GM19035 (cell line): ENCODE measurements around the gene PARD3.

Source experiments
- ATAC-seq: cut with Tn5 transposase; IDR thresholded peaks from one replicate; pipeline ENCODE4 v1.9.1; 2021; ENCODE audit not compliant: unreplicated experiment

Gene PARD3

DNA sequence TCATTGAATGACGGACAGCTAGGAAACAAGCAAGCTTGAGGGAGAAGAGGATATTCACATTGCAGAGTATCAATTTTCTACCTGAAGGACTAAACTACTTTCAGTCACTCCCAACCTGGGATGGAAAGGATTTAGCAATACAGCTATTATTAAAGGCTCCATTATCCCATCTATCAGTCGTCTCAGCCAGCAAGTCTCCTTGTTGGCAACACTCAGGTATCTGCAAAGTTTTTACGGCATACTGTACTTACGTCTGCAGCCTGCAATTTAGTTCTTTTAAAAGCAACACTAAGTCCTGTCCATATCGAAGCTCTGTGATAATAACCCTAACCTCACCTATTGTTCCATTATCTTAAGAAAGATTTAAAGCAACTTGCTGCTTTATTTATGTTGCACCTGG, 689.4 kb downstream of the PARD3 start:
- no peak for ATAC-seq

DNA sequence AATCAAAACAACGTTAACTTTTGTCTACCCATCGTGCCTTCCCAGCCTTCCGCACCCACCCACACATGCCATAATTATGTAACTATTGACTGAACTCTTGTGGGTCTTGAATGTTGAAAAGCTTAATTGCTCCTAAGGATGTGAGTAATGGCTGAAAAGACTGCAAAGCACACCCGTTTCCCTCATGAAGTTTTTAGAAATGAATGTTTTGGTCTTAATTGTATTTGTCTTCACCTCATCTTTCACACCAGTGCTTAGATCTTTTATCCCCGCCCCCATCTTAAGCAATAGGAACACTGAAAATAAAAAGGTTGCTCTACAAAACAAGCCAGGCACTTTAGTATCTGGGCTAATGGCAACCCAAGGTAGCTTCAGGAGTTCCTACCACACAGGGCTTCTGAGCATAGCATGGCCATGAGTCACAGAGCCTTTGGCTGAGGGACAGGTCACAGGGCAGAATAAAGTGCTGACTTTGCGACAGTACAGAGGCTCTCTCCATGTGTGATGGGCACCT, 690.5 kb downstream of the PARD3 start:
- no peak for ATAC-seq

DNA sequence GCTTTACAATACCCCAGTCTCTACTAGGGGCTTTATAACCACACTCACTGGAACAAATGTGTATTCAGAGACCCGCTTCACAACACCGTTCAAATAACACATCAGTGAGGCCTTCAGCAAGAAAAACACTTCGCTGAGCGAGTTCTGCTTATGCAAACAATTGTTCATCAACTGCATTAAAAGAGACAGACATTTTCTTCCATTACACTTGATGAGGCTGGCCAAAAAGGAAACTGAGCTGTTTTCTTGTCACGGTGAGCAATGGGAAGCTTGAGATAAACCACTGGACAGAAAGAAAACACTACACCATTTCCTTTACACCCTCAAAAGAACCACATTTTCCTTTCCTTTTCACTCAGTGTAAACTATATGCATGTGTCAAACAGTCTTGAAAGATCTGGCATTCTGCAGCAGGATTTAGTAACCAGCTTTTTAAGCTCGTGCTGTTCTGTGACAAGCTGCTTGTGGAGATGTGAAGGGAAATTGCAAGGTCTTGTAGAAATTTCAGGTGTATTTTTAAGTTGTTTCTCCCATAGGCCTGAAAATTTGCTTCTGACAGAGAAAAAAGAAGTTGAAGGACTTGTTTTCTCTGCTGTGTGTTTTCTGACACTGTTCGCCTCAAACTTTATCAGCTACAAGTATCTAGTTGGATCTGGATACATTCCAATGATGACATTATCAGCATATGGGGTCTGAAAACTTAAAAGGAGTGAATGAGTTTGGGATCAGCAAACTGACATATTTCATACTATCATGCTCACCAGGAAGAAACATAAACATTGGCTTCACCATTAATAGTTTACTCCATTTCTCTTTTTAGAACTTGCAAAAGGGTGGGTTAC, 693.1 kb downstream of the PARD3 start:
- no peak for ATAC-seq

DNA sequence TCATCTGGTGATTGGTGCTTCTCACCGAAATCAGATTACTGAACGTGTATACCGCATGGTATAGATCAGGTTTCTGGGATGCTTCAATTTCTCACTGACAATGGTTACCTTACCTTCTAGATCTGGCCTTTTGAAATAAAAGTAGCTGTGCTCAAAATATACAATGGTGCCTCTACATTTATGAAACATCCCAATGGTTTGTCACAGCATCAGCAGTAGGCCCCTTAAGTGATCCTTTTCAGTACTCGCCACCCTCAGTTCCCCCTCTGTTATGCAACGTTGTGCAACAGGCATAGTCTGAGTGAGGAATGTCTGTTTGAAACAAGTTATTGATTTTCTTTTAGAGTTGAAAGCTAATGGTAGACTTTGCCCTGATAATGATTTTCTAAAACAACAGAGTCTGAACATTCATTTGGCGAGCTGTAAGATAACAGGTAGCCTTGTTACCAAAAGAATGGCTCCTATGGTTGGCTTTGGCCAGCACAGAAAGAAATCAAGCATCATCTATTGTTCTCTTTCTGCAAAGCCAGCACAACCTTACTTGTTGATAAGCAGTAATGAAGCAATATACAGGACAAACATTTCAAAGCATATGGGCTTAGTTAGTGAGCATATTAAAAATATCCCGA, 693.9 kb downstream of the PARD3 start:
- ATAC-seq, result no peak

- no peak for ATAC-seq
Observed at GRCh38 chr10:34119456-34119855, 695.6 kb downstream of the PARD3 start.

GRCh38 chr10:34116681-34117271, 698.3 kb downstream of the PARD3 start:
- ATAC-seq, result no peak

DNA sequence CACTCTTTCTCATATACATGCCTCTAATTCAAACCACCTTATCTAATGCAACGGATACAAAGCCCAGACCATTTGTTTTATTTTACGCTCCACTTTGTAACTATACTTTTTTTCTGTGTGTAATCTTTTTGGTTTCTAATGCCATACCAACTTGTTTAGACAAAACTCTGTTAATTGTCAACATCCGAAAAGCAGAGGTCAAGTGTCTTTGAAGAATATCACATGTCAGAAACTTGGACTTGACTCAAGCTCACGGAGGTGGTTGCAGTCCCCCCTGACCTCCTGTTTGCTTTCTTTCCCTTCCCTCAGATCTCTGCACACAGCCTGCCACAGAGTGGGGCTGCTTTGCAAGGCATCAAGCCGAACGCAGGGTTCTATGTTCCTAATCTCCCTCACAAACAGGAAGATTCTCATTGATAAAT, 698.9 kb downstream of the PARD3 start:
- no peak for ATAC-seq

DNA sequence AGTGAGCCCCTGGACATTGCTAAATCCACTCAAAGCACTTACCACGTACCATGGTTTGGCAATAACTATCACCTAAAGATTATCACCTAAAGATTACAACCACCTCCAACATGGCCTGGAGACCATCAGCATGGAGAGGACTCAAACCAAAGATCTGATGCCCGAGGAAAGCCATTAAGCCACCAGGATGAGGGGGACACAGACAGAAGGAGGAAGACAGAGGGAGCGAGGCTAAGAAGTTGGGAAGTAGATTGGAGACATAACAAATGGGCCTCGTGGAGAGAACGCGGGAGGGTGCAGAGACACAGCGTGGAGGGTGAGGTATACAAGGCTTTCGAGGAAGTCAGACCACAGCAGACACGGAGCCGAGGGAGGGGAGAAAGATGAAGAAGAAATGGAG, 700.2 kb downstream of the PARD3 start:
- no peak for ATAC-seq

DNA sequence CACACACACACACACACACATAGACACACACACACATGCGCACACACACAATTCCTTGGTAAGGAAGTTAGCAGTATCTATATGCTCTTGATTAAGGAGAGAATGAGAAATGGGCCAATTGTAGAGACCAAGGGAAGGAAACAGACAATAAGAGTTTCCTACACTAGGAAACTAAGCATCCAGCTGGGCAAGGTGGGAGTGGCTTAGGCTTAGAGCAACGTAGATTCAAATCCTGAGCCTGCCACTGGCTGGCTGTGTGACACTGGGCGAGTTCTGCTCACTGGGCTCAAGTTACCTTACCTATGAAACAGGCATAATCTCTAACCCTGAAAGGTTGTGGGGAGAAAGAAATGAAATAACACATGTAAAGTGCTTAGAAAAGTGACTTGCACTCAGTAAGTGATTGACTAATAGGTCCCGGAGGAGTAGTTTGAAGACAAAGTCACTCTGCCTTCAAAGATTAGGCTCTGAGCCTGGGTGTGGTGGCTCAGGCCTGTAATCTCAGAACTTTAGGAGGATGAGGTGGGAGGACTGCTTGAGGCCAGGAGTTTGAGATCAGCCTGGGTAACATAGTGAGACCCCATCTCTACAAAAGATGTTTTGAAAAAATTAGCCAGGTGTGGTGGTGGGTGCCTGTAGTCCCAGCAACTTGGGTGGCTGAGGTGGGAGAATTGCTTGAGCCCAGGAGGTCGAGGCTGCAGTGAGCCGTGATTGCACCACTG, 701.4 kb downstream of the PARD3 start:
- no peak for ATAC-seq

DNA sequence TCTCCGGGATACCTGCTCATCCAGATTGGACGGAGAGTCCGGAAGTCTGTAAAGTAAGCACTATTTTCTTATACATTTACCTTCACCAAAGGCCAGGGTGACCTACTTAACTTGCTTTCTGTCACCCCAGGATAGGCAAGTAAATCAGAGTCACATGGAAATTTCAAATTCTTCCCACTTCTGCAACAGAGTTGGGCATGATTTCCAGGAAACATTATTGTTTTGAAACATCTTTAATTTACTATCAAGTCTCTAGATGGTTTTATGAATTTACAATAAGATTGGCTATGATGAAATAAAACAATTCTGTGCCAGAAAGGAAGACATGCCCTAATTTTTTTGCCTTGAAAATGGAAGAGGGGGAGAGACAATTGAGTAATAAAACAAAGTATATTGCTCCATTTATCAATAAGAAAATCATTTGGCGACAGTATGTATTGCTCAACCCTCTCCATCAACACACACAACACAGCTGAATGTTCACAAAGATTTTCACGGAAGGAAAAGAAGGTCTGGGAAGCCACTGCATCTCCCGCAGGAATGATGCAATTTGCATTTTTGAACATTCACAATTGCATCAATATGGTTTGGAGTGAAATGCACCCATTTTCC, 702.8 kb downstream of the PARD3 start:
- no peak for ATAC-seq

GRCh38 chr10:34111179-34111578, 703.9 kb downstream of the PARD3 start:
- no peak for ATAC-seq

GRCh38 chr10:34109952-34110702, 705.0 kb downstream of the PARD3 start:
- ATAC-seq, result no peak

- ATAC-seq, result no peak
Observed at GRCh38 chr10:34109495-34109894, 705.6 kb downstream of the PARD3 start.

GRCh38 chr10:34107626-34108516, 707.2 kb downstream of the PARD3 start:
- ATAC-seq, result no peak

DNA sequence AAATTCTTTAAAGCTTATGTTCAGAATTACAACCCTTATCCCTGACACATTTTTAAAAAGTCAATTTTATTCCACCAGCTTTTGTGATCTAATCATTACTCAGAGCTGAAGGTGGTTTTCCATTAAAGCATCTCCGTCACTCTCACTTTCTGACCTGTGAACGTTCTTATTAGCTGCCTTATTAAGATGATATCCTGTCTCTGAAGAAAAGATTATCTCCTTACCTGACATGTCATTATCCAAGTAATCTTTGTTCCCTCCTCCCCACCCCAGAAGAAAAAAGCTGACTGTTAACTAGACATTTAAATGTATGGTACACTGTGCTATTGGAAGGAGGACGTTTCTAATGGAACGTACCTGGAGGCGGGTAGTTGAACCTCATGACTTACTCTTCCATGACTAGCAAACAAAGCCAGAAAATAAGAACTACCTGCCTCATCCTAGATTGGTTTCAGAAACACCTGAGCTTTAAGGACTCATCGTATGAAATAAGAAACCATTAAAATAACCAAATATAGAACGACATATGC, 708.7 kb downstream of the PARD3 start:
- ATAC-seq, result no peak

DNA sequence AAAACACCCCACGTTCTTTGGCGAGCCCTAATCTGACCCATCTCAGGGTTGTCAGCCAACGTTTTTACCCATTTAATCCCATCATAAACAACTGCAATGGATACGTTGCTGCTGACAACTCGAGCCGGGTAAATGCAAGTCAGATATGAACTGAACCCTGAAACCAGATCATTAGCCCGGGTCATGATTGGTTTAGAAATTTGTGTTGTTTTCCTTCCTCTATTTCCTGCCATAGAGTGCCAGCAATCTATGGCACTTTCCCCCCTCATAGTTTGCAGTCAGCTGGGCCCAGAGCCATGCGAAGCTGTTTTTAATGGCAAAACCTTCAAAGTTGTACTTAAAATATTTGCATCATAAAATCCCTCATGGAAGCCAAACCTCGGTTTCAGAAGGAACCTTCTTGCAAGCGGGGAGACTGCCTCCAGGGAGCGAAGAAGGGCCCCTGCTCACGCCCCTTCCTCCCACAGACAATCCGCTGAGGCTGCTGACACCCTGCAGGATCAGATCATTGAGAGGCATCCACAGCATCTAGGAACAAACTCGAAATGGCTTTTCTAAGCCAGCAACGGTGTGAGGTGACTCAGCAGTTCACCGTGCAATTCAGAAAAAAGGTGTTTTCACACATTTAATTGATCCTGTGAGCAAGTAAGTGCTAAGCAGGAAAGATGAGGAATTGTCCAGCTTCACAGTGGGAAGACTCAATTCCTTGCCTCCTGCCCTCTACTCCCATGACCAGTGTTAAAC, 710.1 kb downstream of the PARD3 start:
- ATAC-seq, result no peak

DNA sequence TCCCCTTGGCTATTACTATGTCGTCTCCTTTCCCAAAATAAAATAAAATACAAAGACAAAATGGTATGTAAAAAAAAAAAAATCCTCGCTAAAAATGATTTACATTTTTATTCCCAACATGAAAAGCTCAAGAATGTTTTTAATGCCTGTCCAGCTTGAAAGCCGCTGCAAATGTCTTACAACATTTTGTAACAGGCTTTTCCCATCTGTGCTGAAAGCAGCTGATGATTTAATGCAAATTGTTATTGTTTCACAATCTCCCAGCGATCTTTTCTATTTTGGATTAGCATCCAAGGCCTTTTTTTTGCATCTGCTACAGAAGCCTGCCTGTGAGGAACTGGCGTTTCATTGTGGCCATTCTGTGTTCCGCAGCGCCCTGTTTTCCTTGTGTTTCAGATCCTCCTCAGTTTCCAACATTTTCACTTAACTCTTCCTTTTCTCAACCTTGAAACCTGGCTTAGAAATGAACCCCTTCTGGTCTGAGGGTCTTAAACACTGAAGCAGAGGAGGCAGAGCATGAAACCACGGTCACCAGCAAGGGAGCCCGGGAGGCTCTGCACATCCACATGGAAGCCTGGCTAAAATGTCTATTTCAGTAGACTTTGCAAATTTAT, 712.1 kb downstream of the PARD3 start:
- ATAC-seq, result no peak

DNA sequence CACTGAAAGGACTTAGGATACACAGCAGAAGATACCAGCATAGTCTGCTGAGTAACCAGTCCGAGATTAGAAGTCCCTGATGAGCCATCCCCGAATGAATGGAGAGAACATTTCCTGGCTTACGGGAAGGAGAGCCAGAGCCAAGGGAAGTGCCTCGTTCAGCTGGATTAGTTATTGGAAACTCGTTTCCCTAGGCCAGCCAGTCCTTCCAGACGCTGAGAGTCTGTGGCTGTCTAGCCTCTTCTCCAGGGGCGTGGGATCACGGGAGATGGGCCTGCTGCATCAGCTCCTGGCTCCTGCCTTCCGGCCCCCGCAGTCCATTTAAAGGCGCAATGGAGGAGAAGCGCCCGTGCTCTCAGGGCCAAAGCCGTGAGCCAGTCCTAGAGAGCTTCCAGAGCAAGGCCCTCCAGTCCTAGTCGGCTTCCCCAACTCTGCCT, 712.8 kb downstream of the PARD3 start:
- no peak for ATAC-seq
